Upper lobe of left lung (tissue), 4 donors: ENCODE results near the gene SH3BP5.

Source experiments
- CTCF ChIP-seq, 6 experiments: fragments of 450-650 bp in 4 of 6; fragments of 200-600 bp in 2 of 6; sonication (generic) in 2 of 6; IDR thresholded peaks; one replicate each; pipeline ENCODE4 v1.5.1; 2016 to 2019; ENCODE audit warnings: antibody characterized with exemption in 6 of 6
- EP300 ChIP-seq, 4 donors: sonication (generic); formaldehyde crosslinking; IDR thresholded peaks; one replicate each; pipeline ENCODE4 v1.5.1; 2017; ENCODE audit warnings: antibody characterized with exemption in 4 of 4, control low read depth in 2 of 4
- POLR2A ChIP-seq, 4 donors: fragments of 450-650 bp; IDR thresholded peaks; one replicate each; pipeline ENCODE4 v1.5.1; 2016 to 2017; ENCODE audit warnings: antibody characterized with exemption in 4 of 4, mild to moderate bottlenecking in 2 of 4
- POLR2AphosphoS5 ChIP-seq, 2 donors: sonication (generic); formaldehyde crosslinking; IDR thresholded peaks; one replicate each; pipeline ENCODE4 v1.5.1; 2017; ENCODE audit warnings: antibody characterized with exemption in 2 of 2

- TF ChIP-seq CTCF (IDR thresholded peaks at IDR 0.05): no peak
- no peak for TF ChIP-seq POLR2A (IDR thresholded peaks at IDR 0.05)
- no peak for TF ChIP-seq EP300 (IDR thresholded peaks at IDR 0.05)
- TF ChIP-seq POLR2AphosphoS5 (IDR thresholded peaks at IDR 0.05): no peak
These were observed 29.2 kb downstream of the SH3BP5 start for GRCh38 chr3:15303216-15303615.
